Cerebellar cortex (tissue), 1 donor: ENCODE data around the gene RAB8A.

Experiments
- DNase-seq: peaks from one replicate; pipeline ENCODE4 v3.0.0-alpha.2; 2015; ENCODE audit warnings: low spot score

The RAB8A gene

GRCh38 chr19:16111160-16111908 lies at the start of gene RAB8A:
TSS of gene RAB8A (plus strand) at chr19:16111889. CDS start at chr19:16111902, 13 bp downstream.
- DNase-seq = peak; percentile 99

- no peak for DNase-seq
Measured at GRCh38 chr19:16061943-16062342, 49.7 kb upstream of the RAB8A start.

GRCh38 chr19:16062789-16063188 lies 48.9 kb upstream of the RAB8A start:
- DNase-seq = no peak

GRCh38 chr19:16064209-16064889 lies 47.3 kb upstream of the RAB8A start:
- DNase-seq = no peak

- no peak for DNase-seq
Measured at GRCh38 chr19:16066611-16067104, 45.0 kb upstream of the RAB8A start.

- peak; percentile 80 for DNase-seq
Measured at GRCh38 chr19:16067205-16067938, 44.3 kb upstream of the RAB8A start.

GRCh38 chr19:16068696-16069259 lies 42.9 kb upstream of the RAB8A start:
- no peak for DNase-seq

- DNase-seq = no peak
Measured at GRCh38 chr19:16069813-16070365, 41.8 kb upstream of the RAB8A start.

GRCh38 chr19:16070366-16070990 lies 41.2 kb upstream of the RAB8A start:
- peak; percentile 73 for DNase-seq

GRCh38 chr19:16071072-16071691 lies 40.5 kb upstream of the RAB8A start:
- DNase-seq = no peak

GRCh38 chr19:16073481-16073880 lies 38.2 kb upstream of the RAB8A start:
- DNase-seq = no peak

GRCh38 chr19:16073988-16074387 lies 37.7 kb upstream of the RAB8A start:
- DNase-seq = no peak

GRCh38 chr19:16074488-16075365 lies 37.0 kb upstream of the RAB8A start:
- no peak for DNase-seq

- no peak for DNase-seq
Measured at GRCh38 chr19:16075430-16076153, 36.1 kb upstream of the RAB8A start.

- DNase-seq = peak; percentile 85
Measured at GRCh38 chr19:16076154-16076957, 35.3 kb upstream of the RAB8A start, which contains the start of gene TPM4. TSS of gene TPM4 (plus strand) at chr19:16076495. CDS start at chr19:16076566, 71 bp downstream.

- peak; percentile 63 for DNase-seq
Measured at GRCh38 chr19:16076958-16077611, 34.6 kb upstream of the RAB8A start.

GRCh38 chr19:16077984-16078758 lies 33.5 kb upstream of the RAB8A start:
- DNase-seq = no peak
